ENCODE data around the gene SLC25A33.

SLC25A33 gene

GRCh38 chr1:9590945-9591668, 51.8 kb downstream of the SLC25A33 start:
- no peaks in the 10 kb centered on the region for H3K36me3 Mint-ChIP-seq
- peak overlapping the region; percentile 12 for H3K27ac Mint-ChIP-seq

GRCh38 chr1:9591669-9592509, 52.6 kb downstream of the SLC25A33 start:
- Mint-ChIP-seq H3K27ac (peak overlapping the region; percentile 12), H3K36me3 (no peaks in the 10 kb centered on the region), H3K27me3 (no peaks in the 10 kb centered on the region), H3K4me3 (no peak overlapping the region), H3K4me1 (peaks cover 54% of the 10 kb centered on the region), H3K9me3 (no peaks in the 10 kb centered on the region)
- ATAC-seq = no peak

More at GRCh38 chr1:9590945-9591668, 51.8 kb downstream of the SLC25A33 start:
- peaks cover 54% of the 10 kb centered on the region for H3K4me1 Mint-ChIP-seq
- no peak overlapping the region for H3K4me3 Mint-ChIP-seq
- ATAC-seq = no peak
- no peaks in the 10 kb centered on the region for H3K9me3 Mint-ChIP-seq
- H3K27me3 Mint-ChIP-seq = no peaks in the 10 kb centered on the region

DNA sequence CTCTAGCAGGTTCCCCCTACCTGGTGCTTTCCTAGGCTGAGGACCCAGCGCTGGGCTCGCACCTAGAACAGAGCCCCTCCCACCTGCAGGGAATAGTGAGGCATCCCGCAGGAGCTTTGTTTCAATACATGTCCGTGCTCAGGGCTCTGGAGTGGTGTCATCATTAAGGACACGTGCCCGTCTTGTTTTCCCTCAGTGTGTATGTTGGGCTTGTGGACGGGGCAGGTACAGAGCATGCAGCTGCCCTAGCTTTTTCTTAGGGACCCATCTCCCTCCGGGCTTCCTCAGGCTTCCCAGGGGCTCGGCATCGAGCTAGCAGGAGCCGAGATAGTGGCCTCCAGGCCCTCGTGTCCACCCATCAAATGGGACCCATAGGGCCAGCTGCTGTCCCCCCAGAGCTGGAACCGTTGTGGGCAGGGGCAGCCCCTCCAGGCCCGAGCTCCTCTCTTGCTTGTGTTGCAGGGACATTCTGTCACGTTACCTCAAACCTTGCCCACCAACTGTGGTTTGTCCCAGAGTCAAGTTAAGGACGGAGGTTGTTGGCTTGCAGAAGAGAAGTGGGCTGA, 53.3 kb downstream of the SLC25A33 start:
- H3K4me1 Mint-ChIP-seq = peaks cover 54% of the 10 kb centered on the region
- H3K27me3 Mint-ChIP-seq = no peaks in the 10 kb centered on the region
- no peaks in the 10 kb centered on the region for H3K36me3 Mint-ChIP-seq
- no peak overlapping the region for H3K4me3 Mint-ChIP-seq
- no peak for ATAC-seq
- no peaks in the 10 kb centered on the region for H3K9me3 Mint-ChIP-seq
- peak overlapping the region; percentile 65 for H3K27ac Mint-ChIP-seq

- H3K27ac Mint-ChIP-seq = peak overlapping the region; percentile 65
- H3K36me3 Mint-ChIP-seq = no peaks in the 10 kb centered on the region
- no peaks in the 10 kb centered on the region for H3K27me3 Mint-ChIP-seq
- no peak for ATAC-seq
- no peaks in the 10 kb centered on the region for H3K9me3 Mint-ChIP-seq
- H3K4me1 Mint-ChIP-seq = peaks cover 50% of the 10 kb centered on the region
- no peak overlapping the region for H3K4me3 Mint-ChIP-seq
Measured at GRCh38 chr1:9593147-9593491, 53.9 kb downstream of the SLC25A33 start.

DNA sequence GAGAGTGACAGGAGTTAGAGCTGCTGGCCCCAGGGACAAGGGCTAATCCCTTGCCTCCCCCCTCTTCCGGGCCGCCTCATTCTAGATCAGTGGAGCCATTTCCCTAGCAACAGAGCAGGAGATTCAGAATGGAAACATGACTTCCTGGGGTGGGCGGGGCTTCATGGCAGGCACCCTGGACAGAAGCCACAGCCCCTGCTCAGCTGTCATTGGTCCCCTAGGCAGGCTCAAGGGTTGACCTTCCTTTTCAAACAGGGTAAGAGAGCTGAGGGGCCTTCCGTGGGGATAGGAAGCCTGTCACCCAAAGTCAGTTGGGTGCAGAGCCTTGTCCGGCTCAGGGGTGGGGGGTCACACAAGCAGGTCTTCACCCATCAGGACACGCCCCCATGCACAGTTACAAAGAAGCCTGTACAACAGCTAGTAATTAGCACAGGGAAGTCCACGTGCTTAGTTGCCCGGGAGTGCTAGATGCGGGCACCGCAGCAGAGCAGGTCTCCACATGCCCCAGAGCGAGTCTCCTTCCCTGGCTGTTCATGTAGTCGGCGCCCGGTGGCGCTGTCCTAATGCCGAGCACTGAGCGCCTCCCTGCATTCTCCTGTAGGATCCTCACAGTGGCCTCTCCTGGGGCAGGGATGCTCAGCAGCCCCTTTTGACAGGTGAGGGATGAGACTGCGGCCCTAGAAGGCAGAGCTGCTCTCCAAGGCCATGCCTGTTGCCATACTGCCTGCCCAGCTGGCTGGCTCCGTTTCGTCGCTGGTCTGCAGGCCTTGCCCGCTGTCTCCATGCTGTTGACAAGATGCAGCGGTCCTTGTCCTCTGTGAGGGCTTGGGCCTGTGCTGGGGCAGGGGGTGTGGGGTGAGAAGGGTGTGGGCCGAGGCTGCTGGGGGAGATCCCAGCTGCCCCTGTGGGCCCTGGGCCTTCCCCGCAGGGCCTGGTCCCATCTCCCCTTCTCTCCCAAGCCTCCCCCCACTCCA, 54.5 kb downstream of the SLC25A33 start:
- Mint-ChIP-seq H3K27ac (peak overlapping the region; percentile 65), H3K27me3 (no peaks in the 10 kb centered on the region), H3K36me3 (no peaks in the 10 kb centered on the region), H3K9me3 (no peaks in the 10 kb centered on the region), H3K4me1 (peaks cover 48% of the 10 kb centered on the region), H3K4me3 (no peak overlapping the region)
- ATAC-seq = peak; percentile 2

GRCh38 chr1:9594471-9595155, 55.3 kb downstream of the SLC25A33 start:
- ATAC-seq = no peak
- Mint-ChIP-seq H3K9me3 (no peaks in the 10 kb centered on the region), H3K4me3 (no peak overlapping the region), H3K27ac (no peak overlapping the region), H3K36me3 (no peaks in the 10 kb centered on the region), H3K4me1 (peaks cover 44% of the 10 kb centered on the region), H3K27me3 (no peaks in the 10 kb centered on the region)

- H3K4me3 Mint-ChIP-seq = no peak overlapping the region
- H3K27me3 Mint-ChIP-seq = no peaks in the 10 kb centered on the region
- no peak for ATAC-seq
- H3K9me3 Mint-ChIP-seq = no peaks in the 10 kb centered on the region
- peaks cover 5% of the 10 kb centered on the region for H3K36me3 Mint-ChIP-seq
- peaks cover 37% of the 10 kb centered on the region for H3K4me1 Mint-ChIP-seq
- H3K27ac Mint-ChIP-seq = no peak overlapping the region
Measured at GRCh38 chr1:9595156-9595967, 56.1 kb downstream of the SLC25A33 start.

DNA sequence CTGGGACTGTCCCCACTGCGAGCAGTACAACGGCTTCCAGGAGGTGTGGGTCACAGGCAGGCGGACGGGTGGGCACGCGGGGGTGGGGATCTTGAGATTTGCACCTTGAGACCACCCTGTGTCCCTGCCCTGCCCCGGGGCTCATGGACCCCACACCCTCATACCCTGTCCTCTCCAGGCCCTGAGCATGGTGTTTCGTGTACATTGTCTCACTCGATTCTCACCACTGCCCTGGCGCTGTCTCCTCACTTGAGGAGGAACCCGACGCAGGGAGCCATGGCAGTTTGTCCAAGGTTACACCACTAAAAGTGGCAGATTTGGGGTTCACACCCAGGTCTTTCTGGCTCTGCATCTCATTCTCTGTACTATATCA, 56.7 kb downstream of the SLC25A33 start:
- H3K4me1 Mint-ChIP-seq = peaks cover 31% of the 10 kb centered on the region
- no peaks in the 10 kb centered on the region for H3K27me3 Mint-ChIP-seq
- H3K9me3 Mint-ChIP-seq = no peaks in the 10 kb centered on the region
- peaks cover 11% of the 10 kb centered on the region for H3K36me3 Mint-ChIP-seq
- no peak overlapping the region for H3K4me3 Mint-ChIP-seq
- no peak for ATAC-seq
- no peak overlapping the region for H3K27ac Mint-ChIP-seq

- H3K36me3 Mint-ChIP-seq = peaks cover 16% of the 10 kb centered on the region
- no peak overlapping the region for H3K4me3 Mint-ChIP-seq
- no peaks in the 10 kb centered on the region for H3K9me3 Mint-ChIP-seq
- H3K27ac Mint-ChIP-seq = no peak overlapping the region
- no peak for ATAC-seq
- no peaks in the 10 kb centered on the region for H3K27me3 Mint-ChIP-seq
- H3K4me1 Mint-ChIP-seq = peaks cover 25% of the 10 kb centered on the region
Measured at GRCh38 chr1:9596415-9597123, 57.3 kb downstream of the SLC25A33 start.

DNA sequence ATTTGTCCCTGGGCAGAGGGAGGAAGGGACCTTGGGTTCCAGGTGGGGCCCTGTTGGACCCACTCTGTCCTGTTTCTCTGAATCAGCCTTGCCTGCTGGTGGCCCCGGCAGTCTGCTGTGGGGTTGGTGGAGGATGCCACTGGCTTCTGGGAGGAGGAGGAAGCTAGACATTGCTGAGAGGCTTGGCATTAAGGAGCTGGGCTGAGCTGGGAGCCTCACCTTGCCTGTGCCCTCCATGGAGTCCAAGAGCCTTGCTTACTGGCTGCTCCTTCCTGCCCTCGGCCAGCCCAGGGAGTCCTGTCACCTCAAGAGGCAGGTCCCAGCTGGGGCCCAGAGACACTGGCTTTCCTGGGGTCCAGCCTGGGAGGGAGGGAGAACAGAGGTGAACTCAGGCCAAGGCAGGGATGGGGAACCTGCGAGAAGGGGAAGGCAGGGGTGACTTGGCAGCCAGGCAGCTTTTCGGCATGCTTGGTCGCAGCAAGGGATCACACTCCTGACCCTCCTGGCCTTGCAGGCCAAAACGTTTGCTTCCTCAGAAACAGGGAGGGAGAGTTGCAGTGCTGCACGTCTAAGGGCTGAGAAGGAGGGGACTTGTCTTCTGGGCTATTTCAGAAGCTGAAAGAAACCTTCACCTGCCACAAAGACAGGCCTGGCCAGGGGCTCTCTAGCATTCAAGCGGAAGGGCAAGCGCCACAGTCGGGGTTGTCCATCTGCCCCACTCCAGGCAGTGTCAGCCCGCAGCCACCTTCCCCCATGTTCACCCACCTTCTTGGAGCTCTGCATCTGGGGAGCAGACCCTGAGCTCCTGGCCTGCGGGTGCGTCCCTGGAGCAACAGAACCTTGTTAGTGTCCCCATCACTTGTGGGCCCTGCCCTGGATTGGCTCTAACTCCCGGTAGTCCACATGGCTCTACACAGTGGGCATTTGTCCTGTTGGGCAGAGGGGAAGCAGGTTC, 58.4 kb downstream of the SLC25A33 start:
- no peak for ATAC-seq
- Mint-ChIP-seq H3K9me3 (no peaks in the 10 kb centered on the region), H3K27ac (no peak overlapping the region), H3K27me3 (no peaks in the 10 kb centered on the region), H3K4me3 (no peak overlapping the region), H3K4me1 (peaks cover 18% of the 10 kb centered on the region), H3K36me3 (peaks cover 16% of the 10 kb centered on the region)

DNA sequence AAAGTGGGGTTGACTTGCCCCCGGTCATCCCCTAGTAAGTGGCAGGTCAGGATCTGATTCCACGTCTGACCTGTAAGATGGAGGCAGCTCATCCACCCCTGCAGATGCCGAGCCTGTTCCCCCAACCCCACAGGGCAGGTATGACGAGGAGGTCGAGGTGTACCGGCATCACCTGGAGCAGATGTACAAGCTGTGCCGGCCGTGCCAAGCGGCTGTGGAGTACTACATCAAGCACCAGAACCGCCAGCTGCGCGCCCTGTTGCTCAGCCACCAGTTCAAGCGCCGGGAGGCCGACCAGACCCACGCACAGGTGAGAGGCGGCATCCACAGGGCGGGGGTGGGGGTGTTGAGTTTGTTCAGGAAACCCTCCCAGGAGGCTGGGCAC, 59.0 kb downstream of the SLC25A33 start:
- Mint-ChIP-seq H3K36me3 (peaks cover 21% of the 10 kb centered on the region), H3K9me3 (no peaks in the 10 kb centered on the region), H3K4me3 (no peak overlapping the region), H3K4me1 (peaks cover 12% of the 10 kb centered on the region), H3K27ac (no peak overlapping the region), H3K27me3 (no peaks in the 10 kb centered on the region)
- ATAC-seq = no peak

GRCh38 chr1:9599741-9600140, 60.5 kb downstream of the SLC25A33 start:
- peaks cover 7% of the 10 kb centered on the region for H3K4me1 Mint-ChIP-seq
- H3K4me3 Mint-ChIP-seq = no peak overlapping the region
- H3K36me3 Mint-ChIP-seq = peaks cover 27% of the 10 kb centered on the region
- H3K27ac Mint-ChIP-seq = no peak overlapping the region
- ATAC-seq = no peak
- H3K27me3 Mint-ChIP-seq = no peaks in the 10 kb centered on the region
- no peaks in the 10 kb centered on the region for H3K9me3 Mint-ChIP-seq
